ENCODE results near the gene L1CAM.

The L1CAM gene

GRCh38 chrX:153878969-153879653, 6.9 kb downstream of the L1CAM start:
- Histone ChIP-seq H2AFZ (no peak overlapping the region), H3K4me1 (no peaks in the 10 kb centered on the region), H3K27ac (no peak overlapping the region), H3K79me2 (no peaks in the 10 kb centered on the region), H3K9ac (no peak overlapping the region), H3K4me3 (ENCODE audit: low read depth, low read length) (no peak overlapping the region), H3K27me3 (ENCODE audit: control insufficient read depth, insufficient read depth, low read length) (no peaks in the 10 kb centered on the region), H3K36me3 (ENCODE audit: control insufficient read depth, insufficient read depth, low read length) (no peaks in the 10 kb centered on the region), H3K9me3 (ENCODE audit: control insufficient read depth, low read length) (no peaks in the 10 kb centered on the region), H3K4me2 (ENCODE audit: low read length) (no peak overlapping the region)
- no peak for TF ChIP-seq CTCF (IDR thresholded peaks at IDR 0.05)

GRCh38 chrX:153878345-153878744, 7.6 kb downstream of the L1CAM start:
- Histone ChIP-seq H3K4me3 (ENCODE audit: low read depth, low read length) (no peak overlapping the region), H3K9me3 (ENCODE audit: control insufficient read depth, low read length) (no peaks in the 10 kb centered on the region), H3K36me3 (ENCODE audit: control insufficient read depth, insufficient read depth, low read length) (no peaks in the 10 kb centered on the region), H3K4me1 (no peaks in the 10 kb centered on the region), H3K27me3 (ENCODE audit: control insufficient read depth, insufficient read depth, low read length) (no peaks in the 10 kb centered on the region), H2AFZ (no peak overlapping the region), H3K9ac (no peak overlapping the region), H3K27ac (no peak overlapping the region), H3K4me2 (ENCODE audit: low read length) (no peak overlapping the region), H3K79me2 (no peaks in the 10 kb centered on the region)
- no peak for TF ChIP-seq CTCF (IDR thresholded peaks at IDR 0.05)

GRCh38 chrX:153877571-153878261, 8.3 kb downstream of the L1CAM start:
- H3K4me3 ChIP-seq (ENCODE audit: low read depth, low read length) = no peak overlapping the region
- no peaks in the 10 kb centered on the region for H3K36me3 ChIP-seq (ENCODE audit: control insufficient read depth, insufficient read depth, low read length)
- H3K27ac ChIP-seq = no peak overlapping the region
- no peak for TF ChIP-seq CTCF (IDR thresholded peaks at IDR 0.05)
- H3K9me3 ChIP-seq (ENCODE audit: control insufficient read depth, low read length) = no peaks in the 10 kb centered on the region
- H3K79me2 ChIP-seq = no peaks in the 10 kb centered on the region
- no peaks in the 10 kb centered on the region for H3K4me1 ChIP-seq
- no peak overlapping the region for H2AFZ ChIP-seq
- H3K4me2 ChIP-seq (ENCODE audit: low read length) = no peak overlapping the region
- no peak overlapping the region for H3K9ac ChIP-seq
- H3K27me3 ChIP-seq (ENCODE audit: control insufficient read depth, insufficient read depth, low read length) = no peaks in the 10 kb centered on the region

GRCh38 chrX:153876112-153876491, 9.9 kb downstream of the L1CAM start:
- Histone ChIP-seq H3K9ac (no peak overlapping the region), H2AFZ (no peak overlapping the region), H3K27me3 (ENCODE audit: control insufficient read depth, insufficient read depth, low read length) (no peaks in the 10 kb centered on the region), H3K4me2 (ENCODE audit: low read length) (no peak overlapping the region), H3K4me1 (no peaks in the 10 kb centered on the region), H3K27ac (no peak overlapping the region), H3K9me3 (ENCODE audit: control insufficient read depth, low read length) (no peaks in the 10 kb centered on the region), H3K4me3 (ENCODE audit: low read depth, low read length) (no peak overlapping the region), H3K79me2 (no peaks in the 10 kb centered on the region), H3K36me3 (ENCODE audit: control insufficient read depth, insufficient read depth, low read length) (no peaks in the 10 kb centered on the region)
- TF ChIP-seq CTCF (IDR thresholded peaks at IDR 0.05) = no peak

Data from parathyroid adenoma (tissue), 2 donors.